GM23248 (cell line): ENCODE data around the gene GFOD1.

Experiments used
- EZH2 ChIP-seq: fragments of 200-600 bp; sonication (generic); IDR thresholded peaks from 2 replicates; pipeline ENCODE4 v1.6.1; 2018; ENCODE audit warnings: antibody characterized with exemption, mild to moderate bottlenecking; ENCODE audit not compliant: insufficient read depth, poor library complexity, severe bottlenecking
- EZH2phosphoT487 ChIP-seq: fragments of 200-600 bp; sonication (generic); IDR thresholded peaks from 2 replicates; pipeline ENCODE4 v1.6.1; 2018; ENCODE audit warnings: antibody characterized with exemption, moderate library complexity, mild to moderate bottlenecking, low read depth; ENCODE audit not compliant: insufficient read depth

- no peak for TF ChIP-seq EZH2
- TF ChIP-seq EZH2phosphoT487, result no peak
Observed at GRCh38 chr6:13445744-13446115, 41.7 kb downstream of the GFOD1 start.
